ENCODE results near the gene TBL1Y. TPM values are rescaled to one million over a fixed set of nuclear protein-coding genes. Genes with fewer than 3 reads are reported as not detected.

The TBL1Y gene
- total RNA-seq, 2 donors from 2014 or later = 6.9 TPM; not detected in 1

GRCh38 chrY:7099742-7100141 is 189.2 kb downstream of the TBL1Y start:
- Mint-ChIP-seq H3K4me1 (no peaks in the 10 kb centered on the region), H3K9me3 (no peaks in the 10 kb centered on the region), H3K27me3 (ENCODE audit: insufficient read depth) (no peaks in the 10 kb centered on the region), H3K4me3 (no peak overlapping the region), H3K36me3 (ENCODE audit: low read depth) (no peaks in the 10 kb centered on the region), H3K27ac (no peak overlapping the region)
- Histone ChIP-seq H3K4me1 (ENCODE audit: control insufficient read depth, insufficient read depth, low read length) (no peaks in the 10 kb centered on the region), H3K27ac (ENCODE audit: low read depth, low read length) (no peak overlapping the region), H3K27me3 (ENCODE audit: control insufficient read depth, insufficient read depth, low read length, poor library complexity, severe bottlenecking) (no peaks in the 10 kb centered on the region), H3K9me3 (ENCODE audit: control insufficient read depth, low read length) (no peaks in the 10 kb centered on the region), H3K36me3 (ENCODE audit: control insufficient read depth, insufficient read depth, low read length) (peaks cover 11% of the 10 kb centered on the region), H3K9ac (ENCODE audit: extremely low read depth, low read length, poor library complexity, severe bottlenecking) (no peak overlapping the region), H3K4me3 (ENCODE audit: low read length) (no peak overlapping the region)
- TF ChIP-seq CTCF (conservative IDR thresholded peaks at IDR 0.05) = no peak
- no peak for DNase-seq
- 94 to 100% methylated on average over 2 to 3 of the region's 3 CpGs for WGBS, 2 experiments (ENCODE audit: insufficient coverage in 1 of 2, insufficient read length in 1 of 2)

GRCh38 chrY:7102680-7103079 is 192.2 kb downstream of the TBL1Y start:
- Histone ChIP-seq H3K4me1 (ENCODE audit: control insufficient read depth, insufficient read depth, low read length) (no peaks in the 10 kb centered on the region), H3K27me3 (ENCODE audit: control insufficient read depth, insufficient read depth, low read length, poor library complexity, severe bottlenecking) (no peaks in the 10 kb centered on the region), H3K9ac (ENCODE audit: extremely low read depth, low read length, poor library complexity, severe bottlenecking) (no peak overlapping the region), H3K36me3 (ENCODE audit: control insufficient read depth, insufficient read depth, low read length) (no peaks in the 10 kb centered on the region), H3K27ac (ENCODE audit: low read depth, low read length) (no peak overlapping the region), H3K4me3 (ENCODE audit: low read length) (no peak overlapping the region), H3K9me3 (ENCODE audit: control insufficient read depth, low read length) (no peaks in the 10 kb centered on the region)
- 100% methylated on average over 1 of the region's 1 CpG; no CpG with 5 or more reads in 1 of the 2 experiments for WGBS, 2 experiments (ENCODE audit: insufficient coverage in 1 of 2, insufficient read length in 1 of 2)
- Mint-ChIP-seq H3K27me3 (ENCODE audit: insufficient read depth) (no peaks in the 10 kb centered on the region), H3K4me1 (no peaks in the 10 kb centered on the region), H3K9me3 (no peaks in the 10 kb centered on the region), H3K36me3 (ENCODE audit: low read depth) (no peaks in the 10 kb centered on the region), H3K27ac (no peak overlapping the region), H3K4me3 (no peak overlapping the region)
- no peak for TF ChIP-seq CTCF (conservative IDR thresholded peaks at IDR 0.05)
- DNase-seq = no peak

- no peaks in the 10 kb centered on the region for H3K4me1 Mint-ChIP-seq
- H3K9ac ChIP-seq (ENCODE audit: extremely low read depth, low read length, poor library complexity, severe bottlenecking) = no peak overlapping the region
- H3K9me3 ChIP-seq (ENCODE audit: control insufficient read depth, low read length) = no peaks in the 10 kb centered on the region
- H3K36me3 ChIP-seq (ENCODE audit: control insufficient read depth, insufficient read depth, low read length) = no peaks in the 10 kb centered on the region
- H3K27me3 Mint-ChIP-seq (ENCODE audit: insufficient read depth) = no peaks in the 10 kb centered on the region
- H3K4me1 ChIP-seq (ENCODE audit: control insufficient read depth, insufficient read depth, low read length) = no peaks in the 10 kb centered on the region
- no peak overlapping the region for H3K4me3 Mint-ChIP-seq
- TF ChIP-seq CTCF (conservative IDR thresholded peaks at IDR 0.05) = no peak
- H3K4me3 ChIP-seq (ENCODE audit: low read length) = no peak overlapping the region
- H3K27ac ChIP-seq (ENCODE audit: low read depth, low read length) = no peak overlapping the region
- no peak overlapping the region for H3K27ac Mint-ChIP-seq
- DNase-seq = no peak
- 93 to 100% methylated on average over 1 to 5 of the region's 6 CpGs for WGBS, 2 experiments (ENCODE audit: insufficient coverage in 1 of 2, insufficient read length in 1 of 2)
- no peaks in the 10 kb centered on the region for H3K36me3 Mint-ChIP-seq (ENCODE audit: low read depth)
- H3K9me3 Mint-ChIP-seq = no peaks in the 10 kb centered on the region
- H3K27me3 ChIP-seq (ENCODE audit: control insufficient read depth, insufficient read depth, low read length, poor library complexity, severe bottlenecking) = no peaks in the 10 kb centered on the region
Observed at GRCh38 chrY:7107179-7107578, 196.7 kb downstream of the TBL1Y start.
